Measurements from ENCODE around the gene CD99. TPM values are rescaled to one million over a fixed set of nuclear protein-coding genes. Genes with fewer than 3 reads are reported as not detected.

The CD99 gene
- total and polyA plus RNA-seq, 2 donors (not counting 1 experiment from before 2014, with no cell fraction given): 70.7 to 133 TPM

DNA sequence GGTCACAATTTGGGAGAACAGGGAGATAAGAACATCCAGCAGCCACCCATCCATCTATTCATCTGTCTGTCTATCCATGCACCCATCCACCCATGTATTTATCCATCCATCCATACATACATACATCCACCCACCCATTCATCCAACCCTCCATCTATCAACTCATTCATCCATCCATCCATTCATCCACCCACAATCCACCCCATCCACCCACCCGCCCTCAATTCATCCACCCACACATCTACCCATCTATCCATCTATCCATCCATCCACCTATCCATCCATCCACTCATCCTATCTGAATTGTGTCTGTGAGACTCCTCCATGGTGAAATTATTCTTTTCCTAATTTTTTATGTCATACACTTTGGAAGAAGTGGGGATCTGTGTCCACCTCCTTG, 6.8 kb upstream of the CD99 start:
- ChIA-PET CTCF (no interaction called here), POLR2A (no interaction called here)
- Mint-ChIP-seq H3K4me1 (no peaks in the 10 kb centered on the region), H3K4me3 (no peak overlapping the region), H3K27me3 (no peaks in the 10 kb centered on the region), H3K27ac (no peak overlapping the region), H3K9me3 (ENCODE audit: insufficient read depth) (no peaks in the 10 kb centered on the region)
- no peaks in the 10 kb centered on the region for H3K4me1 ChIP-seq (ENCODE audit: control insufficient read depth in 2 of 2, insufficient read depth in 2 of 2, low read length in 2 of 2)
- no peaks in the 10 kb centered on the region for H3K36me3 ChIP-seq (replicated peaks in 1 of 2; ENCODE audit: control extremely low read depth in 1 of 2, control insufficient read depth in 1 of 2, extremely low read depth in 1 of 2, insufficient read depth in 2 of 2, low read length in 1 of 2)
- H3K9me3 ChIP-seq (ENCODE audit: control extremely low read depth in 1 of 3, control insufficient read depth in 2 of 3, insufficient read depth in 1 of 3, low read length in 2 of 3): no peaks in the 10 kb centered on the region
- H3K27me3 ChIP-seq (replicated peaks in 1 of 4; ENCODE audit: control extremely low read depth in 1 of 4, control insufficient read depth in 3 of 4, insufficient read depth in 4 of 4, low read length in 3 of 4): no peaks in the 10 kb centered on the region
- no peaks in the 10 kb centered on the region for H3K79me2 ChIP-seq (ENCODE audit: control insufficient read depth, insufficient read depth, low read length)
- intact Hi-C loops (cut with micrococcal nuclease): no loop called here
- H4K20me1 ChIP-seq (ENCODE audit: control insufficient read depth, insufficient read depth, low read length, poor library complexity, severe bottlenecking): no peaks in the 10 kb centered on the region
- no peak overlapping the region for H3K4me2 ChIP-seq (replicated peaks; ENCODE audit: low read depth, low read length, poor library complexity, severe bottlenecking)
- no peak for ATAC-seq (ENCODE audit: low read depth)
- H2AFZ ChIP-seq (ENCODE audit: insufficient read depth, low read depth, low read length, poor library complexity, severe bottlenecking): no peak overlapping the region
- DNase-seq: no peak
- WGBS (ENCODE audit: insufficient coverage): 100% methylated on average over 1 of the region's 1 CpG
- H3K4me3 ChIP-seq (ENCODE audit: control extremely low read depth in 1 of 5, extremely low read depth in 1 of 5, insufficient read depth in 1 of 5, low read depth in 2 of 5, low read length in 4 of 5): no peak overlapping the region
- no peak overlapping the region for H3K9ac ChIP-seq (ENCODE audit: low read length)
- TF ChIP-seq EZH2 (IDR thresholded peaks at IDR 0.05; ENCODE audit: borderline replicate concordance, insufficient read depth, low read depth, low read length, poor library complexity, severe bottlenecking): no peak
- TF ChIP-seq, protein P1, sequence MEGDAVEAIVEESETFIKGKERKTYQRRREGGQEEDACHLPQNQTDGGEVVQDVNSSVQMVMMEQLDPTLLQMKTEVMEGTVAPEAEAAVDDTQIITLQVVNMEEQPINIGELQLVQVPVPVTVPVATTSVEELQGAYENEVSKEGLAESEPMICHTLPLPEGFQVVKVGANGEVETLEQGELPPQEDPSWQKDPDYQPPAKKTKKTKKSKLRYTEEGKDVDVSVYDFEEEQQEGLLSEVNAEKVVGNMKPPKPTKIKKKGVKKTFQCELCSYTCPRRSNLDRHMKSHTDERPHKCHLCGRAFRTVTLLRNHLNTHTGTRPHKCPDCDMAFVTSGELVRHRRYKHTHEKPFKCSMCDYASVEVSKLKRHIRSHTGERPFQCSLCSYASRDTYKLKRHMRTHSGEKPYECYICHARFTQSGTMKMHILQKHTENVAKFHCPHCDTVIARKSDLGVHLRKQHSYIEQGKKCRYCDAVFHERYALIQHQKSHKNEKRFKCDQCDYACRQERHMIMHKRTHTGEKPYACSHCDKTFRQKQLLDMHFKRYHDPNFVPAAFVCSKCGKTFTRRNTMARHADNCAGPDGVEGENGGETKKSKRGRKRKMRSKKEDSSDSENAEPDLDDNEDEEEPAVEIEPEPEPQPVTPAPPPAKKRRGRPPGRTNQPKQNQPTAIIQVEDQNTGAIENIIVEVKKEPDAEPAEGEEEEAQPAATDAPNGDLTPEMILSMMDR (IDR thresholded peaks at IDR 0.05): no peak
- no peak overlapping the region for H3K27ac ChIP-seq (ENCODE audit: low read length in 2 of 2)

DNA sequence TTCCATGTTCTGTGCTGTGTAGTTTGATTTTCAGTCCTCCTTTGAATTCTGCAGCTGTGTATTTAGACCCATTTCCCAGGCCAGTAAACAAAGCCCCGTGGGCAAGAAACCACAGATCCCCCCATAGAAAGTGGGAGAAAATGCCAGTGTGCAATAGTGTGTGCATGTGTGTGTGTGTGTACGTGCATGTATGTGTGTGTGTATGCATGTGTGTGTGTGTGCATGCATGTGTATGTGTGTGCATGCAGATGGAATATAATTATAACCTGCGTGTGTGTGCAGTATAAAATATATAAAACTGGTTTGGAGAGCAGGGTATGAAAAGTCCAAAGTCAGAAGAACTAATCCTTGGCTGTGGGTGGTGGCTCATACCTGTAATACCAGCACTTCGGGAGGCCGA, 5.2 kb upstream of the CD99 start:
- Mint-ChIP-seq H3K27ac (no peak overlapping the region), H3K9me3 (ENCODE audit: insufficient read depth) (no peaks in the 10 kb centered on the region), H3K4me3 (no peak overlapping the region), H3K4me1 (peaks cover 2% of the 10 kb centered on the region), H3K27me3 (no peaks in the 10 kb centered on the region)
- Histone ChIP-seq H3K4me1 (ENCODE audit: control insufficient read depth in 2 of 2, insufficient read depth in 2 of 2, low read length in 2 of 2) (peaks cover 0 to 6% of the 10 kb centered on the region in 2 donors), H3K9ac (ENCODE audit: low read length) (no peak overlapping the region), H4K20me1 (ENCODE audit: control insufficient read depth, insufficient read depth, low read length, poor library complexity, severe bottlenecking) (no peaks in the 10 kb centered on the region), H3K9me3 (ENCODE audit: control extremely low read depth in 1 of 3, control insufficient read depth in 2 of 3, insufficient read depth in 1 of 3, low read length in 2 of 3) (no peaks in the 10 kb centered on the region), H3K79me2 (ENCODE audit: control insufficient read depth, insufficient read depth, low read length) (no peaks in the 10 kb centered on the region), H2AFZ (ENCODE audit: insufficient read depth, low read depth, low read length, poor library complexity, severe bottlenecking) (no peak overlapping the region), H3K4me3 (ENCODE audit: control extremely low read depth in 1 of 5, extremely low read depth in 1 of 5, insufficient read depth in 1 of 5, low read depth in 2 of 5, low read length in 4 of 5) (no peak overlapping the region), H3K27ac (ENCODE audit: low read length in 2 of 2) (no peak overlapping the region), H3K4me2 (replicated peaks; ENCODE audit: low read depth, low read length, poor library complexity, severe bottlenecking) (no peak overlapping the region), H3K27me3 (replicated peaks in 1 of 4; ENCODE audit: control extremely low read depth in 1 of 4, control insufficient read depth in 3 of 4, insufficient read depth in 4 of 4, low read length in 3 of 4) (no peaks in the 10 kb centered on the region), H3K36me3 (replicated peaks in 1 of 2; ENCODE audit: control extremely low read depth in 1 of 2, control insufficient read depth in 1 of 2, extremely low read depth in 1 of 2, insufficient read depth in 2 of 2, low read length in 1 of 2) (no peaks in the 10 kb centered on the region)
- WGBS (ENCODE audit: insufficient coverage): 87% methylated on average over 2 of the region's 5 CpGs
- ATAC-seq (ENCODE audit: low read depth) (no peak), DNase-seq (no peak)
- TF ChIP-seq EZH2 (IDR thresholded peaks at IDR 0.05; ENCODE audit: borderline replicate concordance, insufficient read depth, low read depth, low read length, poor library complexity, severe bottlenecking): no peak
- TF ChIP-seq, protein P1 (IDR thresholded peaks at IDR 0.05): no peak
- ChIA-PET POLR2A (no interaction called here), CTCF (no interaction called here)
- intact Hi-C loops (cut with micrococcal nuclease): no loop called here

Measured in B cell (primary cell).